Stomach (tissue), 9 donors: Measurements from ENCODE around the gene BCL2L1. TPM values are rescaled to one million over a fixed set of nuclear protein-coding genes. Genes with fewer than 3 reads are reported as not detected.
A peak's percentile ranks its signal among the peaks of the same experiment; 100 is the strongest.

ENCODE experiments used
- DNase-seq, 2 donors: peaks; one replicate each; pipeline versions ENCODE4 v3.0.0 to v3.0.0-alpha.2; 2013 to 2019
- H3K27ac ChIP-seq, 5 donors: fragments of 200-600 bp in 4 of 5; sonication (generic) in 4 of 5; one replicate each; pipeline ENCODE4 v1.5.1; 2013 to 2019; ENCODE audit warnings: mild to moderate bottlenecking in 1 of 5, moderate library complexity in 1 of 5
- H3K27me3 ChIP-seq, 3 donors: fragments of 200-600 bp; sonication (generic); one replicate each; pipeline ENCODE4 v1.5.1; 2017 to 2019; ENCODE audit warnings: mixed run types in 1 of 3
- H3K36me3 ChIP-seq, 4 donors: fragments of 200-600 bp; sonication (generic); 1 replicate in 3 of 4; 2 replicates in 1 of 4; pipeline ENCODE4 v1.5.1; 2016 to 2019
- H3K4me1 ChIP-seq, 4 donors: fragments of 200-600 bp; sonication (generic); one replicate each; pipeline ENCODE4 v1.5.1; 2016 to 2019
- H3K4me3 ChIP-seq, 4 donors: fragments of 200-600 bp; sonication (generic) in 3 of 4; one replicate each; pipeline ENCODE4 v1.5.1; 2016 to 2019; ENCODE audit warnings: mild to moderate bottlenecking in 1 of 4
- H3K9me3 ChIP-seq, 4 donors: fragments of 200-600 bp; sonication (generic); one replicate each; pipeline ENCODE4 v1.5.1; 2016 to 2019
- EP300 ChIP-seq: sonication (generic); formaldehyde crosslinking; IDR thresholded peaks from one replicate; pipeline ENCODE4 v1.6.1; 2017; ENCODE audit warnings: antibody characterized with exemption
- POLR2A ChIP-seq, 4 donors: fragments of 450-650 bp; IDR thresholded peaks; one replicate each; pipeline ENCODE4 v1.6.1; 2016; ENCODE audit warnings: antibody characterized with exemption in 4 of 4, control low read depth in 2 of 4, mild to moderate bottlenecking in 1 of 4, moderate library complexity in 1 of 4
- POLR2AphosphoS5 ChIP-seq, 3 donors: sonication (generic); formaldehyde crosslinking; IDR thresholded peaks; one replicate each; pipeline ENCODE4 v1.6.1; 2016; ENCODE audit warnings: antibody characterized with exemption in 3 of 3
- WGBS, 5 donors: extraction: QIAGEN DNeasy Blood & Tissue Kit in 3 of 5; methylation state at CpG; one replicate each; pipeline versions ENCODE4 v1.1.5 to v1.1.7; 2013 to 2018; 5-methylcytosine and 5-hydroxymethylcytosine counted together
- intact Hi-C: fragments of 100-400 bp; cut with DNase I; formaldehyde crosslinking; loops from one replicate; pipeline ENCODE4 v1.15.1; 2023; ENCODE audit warnings: low total_unique reads
- polyA plus RNA-seq, 3 donors: library from polyadenylated mRNA; stranded (reverse); fragments of 200-250 nt; gene quantifications; one replicate each; pipeline ENCODE4 v1.2.3, GENCODE V29; 2013
- total RNA-seq, 5 donors: library from RNA; depleted of rRNA; stranded (reverse); fragments of >200 nt; gene quantifications; one replicate each; pipeline versions ENCODE4 v1.1.0 to v1.2.3, GENCODE V29; 2014 to 2016
- TF ChIP-seq, protein P1 (sequence below), 7 experiments: fragments of 450-650 bp in 4 of 7; fragments of 200-600 bp in 3 of 7; sonication (generic) in 3 of 7; IDR thresholded peaks; one replicate each; pipeline ENCODE4 v1.5.1; 2016 to 2019; ENCODE audit warnings: antibody characterized with exemption in 7 of 7, control low read depth in 2 of 7, mild to moderate bottlenecking in 1 of 7
- donor health status: healthy with polysubstance abuse.
- donor health status: Bipolar disorder and iron deficiency.
- donor health status: healthy.

The BCL2L1 gene
- total and polyA plus RNA-seq, 8 donors, result 47.1 to 210 (median 70.8) TPM

DNA sequence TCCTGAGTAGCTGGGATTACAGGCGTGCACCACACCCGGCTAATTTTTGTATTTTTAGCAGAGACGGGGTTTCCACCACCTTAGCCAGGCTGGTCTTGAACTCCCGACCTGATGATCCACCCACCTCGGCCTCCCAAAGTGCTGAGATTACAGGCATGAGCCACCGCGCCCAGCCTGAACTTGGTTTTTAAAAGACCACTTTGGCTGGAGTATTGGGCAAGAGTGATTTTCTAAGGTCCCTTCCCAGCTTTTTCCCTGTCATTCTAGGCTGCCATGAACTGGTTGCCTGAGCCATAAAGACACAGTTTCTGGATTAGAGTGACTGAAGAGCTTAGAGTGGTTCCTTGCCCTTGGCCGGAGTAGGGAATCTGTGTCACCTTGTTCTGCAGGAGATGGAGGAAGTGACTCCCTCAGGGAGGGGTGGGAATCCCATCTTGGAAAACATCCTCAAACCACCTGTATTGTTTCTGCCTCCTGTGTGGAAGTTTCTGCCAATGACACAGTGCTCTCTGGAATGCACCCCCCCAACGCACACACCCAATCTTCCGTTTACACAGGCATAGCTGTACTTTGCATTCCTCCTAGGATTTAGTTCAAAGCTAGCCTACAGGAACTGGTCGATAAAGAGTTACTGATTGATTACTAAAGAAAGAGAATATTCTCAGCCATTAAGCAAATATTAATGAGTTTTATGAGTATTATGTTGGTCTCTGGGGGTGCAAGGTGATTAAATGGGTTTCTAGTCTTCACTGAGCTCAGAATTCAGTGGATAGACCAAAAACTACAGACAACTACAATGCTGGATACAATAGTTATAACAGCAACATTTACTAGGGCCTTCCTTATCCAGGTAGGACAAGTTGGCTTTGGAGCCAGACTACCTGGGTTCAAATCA, 18.2 kb downstream of the BCL2L1 start:
- peaks cover 54 to 86% (median 76%) of the 10 kb centered on the region in 4 donors for H3K4me1 ChIP-seq
- H3K27ac ChIP-seq, result peak overlapping the region; percentile 92 to 100 (median 98)
- no peak for TF ChIP-seq POLR2A (IDR thresholded peaks at IDR 0.05)
- peak in 2 of 3 donors; percentile 66 to 87 for TF ChIP-seq POLR2AphosphoS5 (IDR thresholded peaks at IDR 0.05)
- TF ChIP-seq, protein P1, sequence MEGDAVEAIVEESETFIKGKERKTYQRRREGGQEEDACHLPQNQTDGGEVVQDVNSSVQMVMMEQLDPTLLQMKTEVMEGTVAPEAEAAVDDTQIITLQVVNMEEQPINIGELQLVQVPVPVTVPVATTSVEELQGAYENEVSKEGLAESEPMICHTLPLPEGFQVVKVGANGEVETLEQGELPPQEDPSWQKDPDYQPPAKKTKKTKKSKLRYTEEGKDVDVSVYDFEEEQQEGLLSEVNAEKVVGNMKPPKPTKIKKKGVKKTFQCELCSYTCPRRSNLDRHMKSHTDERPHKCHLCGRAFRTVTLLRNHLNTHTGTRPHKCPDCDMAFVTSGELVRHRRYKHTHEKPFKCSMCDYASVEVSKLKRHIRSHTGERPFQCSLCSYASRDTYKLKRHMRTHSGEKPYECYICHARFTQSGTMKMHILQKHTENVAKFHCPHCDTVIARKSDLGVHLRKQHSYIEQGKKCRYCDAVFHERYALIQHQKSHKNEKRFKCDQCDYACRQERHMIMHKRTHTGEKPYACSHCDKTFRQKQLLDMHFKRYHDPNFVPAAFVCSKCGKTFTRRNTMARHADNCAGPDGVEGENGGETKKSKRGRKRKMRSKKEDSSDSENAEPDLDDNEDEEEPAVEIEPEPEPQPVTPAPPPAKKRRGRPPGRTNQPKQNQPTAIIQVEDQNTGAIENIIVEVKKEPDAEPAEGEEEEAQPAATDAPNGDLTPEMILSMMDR (IDR thresholded peaks at IDR 0.05), result no peak
- no peak for TF ChIP-seq EP300
- peaks cover 14 to 57% (median 39%) of the 10 kb centered on the region in 4 donors for H3K36me3 ChIP-seq
- no peaks in the 10 kb centered on the region for H3K9me3 ChIP-seq
- DNase-seq, result peak; percentile 80 to 96
- no peak overlapping the region for H3K4me3 ChIP-seq
- intact Hi-C loops, result no loop called here
- H3K27me3 ChIP-seq, result no peaks in the 10 kb centered on the region
- 35 to 68% (median 52%) methylated on average over 11 of the region's 11 CpGs for WGBS, 5 donors

DNA sequence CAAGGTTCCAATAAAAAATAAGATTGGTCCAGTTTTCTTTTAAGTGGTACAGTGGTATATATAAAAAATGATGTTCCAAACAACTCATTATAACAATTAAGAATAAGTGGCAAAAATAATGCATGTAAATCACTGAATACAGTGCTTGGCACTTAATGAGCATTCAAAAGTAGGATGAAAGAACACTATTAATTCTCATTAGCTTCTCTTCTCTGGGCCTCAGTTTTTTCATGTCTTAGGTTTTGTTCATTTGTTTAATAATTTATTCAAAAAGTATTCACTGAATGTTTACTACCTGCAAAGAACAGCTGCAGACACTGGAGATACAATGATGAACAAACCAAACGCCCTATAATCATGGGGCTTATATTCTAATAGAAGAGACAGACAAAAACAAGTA, 21.1 kb downstream of the BCL2L1 start:
- H3K4me1 ChIP-seq, result peaks cover 54 to 82% (median 68%) of the 10 kb centered on the region in 4 donors
- peak overlapping the region in 3 of 5 donors; percentile 64 to 100 (median 98) for H3K27ac ChIP-seq
- TF ChIP-seq POLR2AphosphoS5 (IDR thresholded peaks at IDR 0.05) (no peak), POLR2A (IDR thresholded peaks at IDR 0.05) (no peak), EP300 (no peak)
- TF ChIP-seq, protein P1 (IDR thresholded peaks at IDR 0.05), result no peak
- no peak for DNase-seq
- intact Hi-C loops, result no loop called here
- no peak overlapping the region for H3K4me3 ChIP-seq
- 59 to 77% (median 65%) methylated on average over 1 of the region's 1 CpG for WGBS, 5 donors
- no peaks in the 10 kb centered on the region for H3K27me3 ChIP-seq
- peaks cover 0 to 37% (median 18%) of the 10 kb centered on the region in 4 donors for H3K36me3 ChIP-seq
- no peaks in the 10 kb centered on the region for H3K9me3 ChIP-seq

GRCh38 chr20:31700747-31701146, 21.9 kb downstream of the BCL2L1 start:
- H3K27ac ChIP-seq, result peak overlapping the region in 4 of 5 donors; percentile 80 to 98 (median 86)
- H3K9me3 ChIP-seq, result no peaks in the 10 kb centered on the region
- peaks cover 54 to 82% (median 64%) of the 10 kb centered on the region in 4 donors for H3K4me1 ChIP-seq
- no peak for DNase-seq
- no peaks in the 10 kb centered on the region for H3K27me3 ChIP-seq
- intact Hi-C loops, result no loop called here
- peaks cover 0 to 37% (median 18%) of the 10 kb centered on the region in 4 donors for H3K36me3 ChIP-seq
- TF ChIP-seq EP300 (no peak), POLR2AphosphoS5 (IDR thresholded peaks at IDR 0.05) (no peak), POLR2A (IDR thresholded peaks at IDR 0.05) (no peak)
- TF ChIP-seq, protein P1 (IDR thresholded peaks at IDR 0.05), result no peak
- no peak overlapping the region for H3K4me3 ChIP-seq
- WGBS, 5 donors, result 70 to 92% (median 86%) methylated on average over 5 of the region's 5 CpGs

- no peak overlapping the region for H3K4me3 ChIP-seq
- H3K27me3 ChIP-seq, result no peaks in the 10 kb centered on the region
- H3K27ac ChIP-seq, result peak overlapping the region; percentile 80 to 98 (median 86)
- no peak for DNase-seq
- WGBS, 5 donors, result 86 to 95% (median 92%) methylated on average over 7 of the region's 7 CpGs
- intact Hi-C loops, result no loop called here
- TF ChIP-seq POLR2A (IDR thresholded peaks at IDR 0.05) (no peak), POLR2AphosphoS5 (IDR thresholded peaks at IDR 0.05) (no peak), EP300 (no peak)
- TF ChIP-seq, protein P1 (IDR thresholded peaks at IDR 0.05), result no peak
- H3K9me3 ChIP-seq, result no peaks in the 10 kb centered on the region
- H3K36me3 ChIP-seq, result peaks cover 0 to 34% (median 16%) of the 10 kb centered on the region in 4 donors
- peaks cover 54 to 82% (median 61%) of the 10 kb centered on the region in 4 donors for H3K4me1 ChIP-seq
Observed at GRCh38 chr20:31699801-31700728, 22.6 kb downstream of the BCL2L1 start.
